ENCODE measurements around the gene MBTPS1.

GRCh38 chr16:84150926-84151325 lies 34.2 kb upstream of the MBTPS1 start:
- TF ChIP-seq CTCF (IDR thresholded peaks at IDR 0.05): no peak
- no peak for TF ChIP-seq POLR2AphosphoS5 (IDR thresholded peaks at IDR 0.05)
